ENCODE data around the gene WDR27. TPM values are rescaled to one million over a fixed set of nuclear protein-coding genes. Genes with fewer than 3 reads are reported as not detected.
"Not testable (repeated sequence)": the region's sequence is repeated elsewhere in the genome, so short reads cannot be mapped to it uniquely, and the experiment has no call there.

WDR27 gene
- total RNA-seq, 1 donor from 2014 or later, result 92.7 TPM

DNA sequence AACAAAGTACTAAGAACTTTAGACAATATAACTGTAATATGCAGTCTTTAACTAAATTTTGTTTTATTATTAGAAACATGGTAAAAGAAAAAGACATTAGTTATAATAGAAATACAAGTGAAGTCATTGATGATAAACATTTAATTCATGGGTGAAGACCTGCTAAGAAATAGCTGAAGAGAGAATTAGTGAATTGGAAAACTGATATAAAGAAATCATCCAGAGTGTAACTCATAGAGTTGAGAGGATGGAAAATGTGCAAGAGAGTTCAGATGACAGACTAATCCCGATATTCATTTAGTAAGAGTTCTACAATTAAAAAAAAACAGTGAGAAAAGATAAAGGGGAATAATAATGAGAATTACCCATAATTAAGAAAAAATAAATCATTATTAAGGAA is 227.5 kb downstream of the WDR27 start:
- no peak for DNase-seq (ENCODE audit: low spot score in 2 of 2)
- no peak for TF ChIP-seq CTCF (IDR thresholded peaks at IDR 0.05)
- intact Hi-C loops (cut with DNase I), result no loop called here
- H3K9me3 ChIP-seq, result peaks cover 7 to 20% of the 10 kb centered on the region in 2 donors
- H3K4me3 ChIP-seq, result no peak overlapping the region
- H3K27me3 ChIP-seq, result no peaks in the 10 kb centered on the region
- no peaks in the 10 kb centered on the region for H3K36me3 ChIP-seq
- no peak overlapping the region for H3K27ac ChIP-seq
- H3K4me1 ChIP-seq, result peaks cover 0 to 11% of the 10 kb centered on the region in 2 donors

DNA sequence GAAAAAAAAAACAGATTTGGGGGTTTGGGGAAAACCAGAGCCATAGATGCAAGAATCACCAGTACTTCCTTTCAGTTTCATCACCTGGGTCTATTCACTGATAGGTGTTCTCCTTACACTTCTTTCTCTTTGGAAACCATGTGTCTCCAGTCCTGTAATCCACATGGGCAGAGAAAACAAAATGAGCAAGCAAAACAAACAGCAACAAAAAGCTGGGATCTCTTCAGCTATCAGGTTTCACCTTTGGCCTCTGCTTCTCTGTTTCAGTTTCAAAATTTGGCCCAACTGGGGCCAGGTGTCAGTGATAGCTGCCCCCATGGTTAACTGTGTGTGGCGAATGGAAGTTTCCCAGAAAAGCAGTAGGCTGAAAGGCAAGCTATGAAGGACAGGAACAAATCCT is 228.2 kb downstream of the WDR27 start:
- no peak for TF ChIP-seq CTCF (IDR thresholded peaks at IDR 0.05)

GRCh38 chr6:169472786-169473416 is 228.9 kb downstream of the WDR27 start:
- H3K4me1 ChIP-seq, result peaks cover 0 to 11% of the 10 kb centered on the region in 2 donors
- no peaks in the 10 kb centered on the region for H3K36me3 ChIP-seq
- no peak for TF ChIP-seq CTCF (IDR thresholded peaks at IDR 0.05)
- H3K27me3 ChIP-seq, result no peaks in the 10 kb centered on the region
- H3K27ac ChIP-seq, result peak overlapping the region; percentile 67 to 73
- intact Hi-C loops (cut with DNase I), result no loop called here
- no peak for DNase-seq (ENCODE audit: low spot score in 2 of 2)
- H3K4me3 ChIP-seq, result peak overlapping the region; percentile 15 to 19
- peaks cover 7 to 22% of the 10 kb centered on the region in 2 donors for H3K9me3 ChIP-seq

More for the DNA sequence above, 228.2 kb downstream of the WDR27 start:
- Histone ChIP-seq H3K4me3 (no peak overlapping the region), H3K27me3 (no peaks in the 10 kb centered on the region), H3K9me3 (peaks cover 7 to 22% of the 10 kb centered on the region in 2 donors), H3K27ac (peak overlapping the region; percentile 67 to 73), H3K4me1 (peaks cover 0 to 11% of the 10 kb centered on the region in 2 donors), H3K36me3 (no peaks in the 10 kb centered on the region)
- intact Hi-C loops (cut with DNase I), result no loop called here
- DNase-seq (ENCODE audit: low spot score in 2 of 2), result no peak

GRCh38 chr6:169470790-169471189 is 231.0 kb downstream of the WDR27 start:
- H3K9me3 ChIP-seq, result peaks cover 7 to 22% of the 10 kb centered on the region in 2 donors
- H3K27me3 ChIP-seq, result no peaks in the 10 kb centered on the region
- DNase-seq (ENCODE audit: low spot score in 2 of 2), result no peak
- H3K36me3 ChIP-seq, result no peaks in the 10 kb centered on the region
- H3K4me3 ChIP-seq, result no peak overlapping the region
- no peak for TF ChIP-seq CTCF (IDR thresholded peaks at IDR 0.05)
- H3K27ac ChIP-seq, result no peak overlapping the region
- H3K4me1 ChIP-seq, result peaks cover 0 to 11% of the 10 kb centered on the region in 2 donors
- intact Hi-C loops (cut with DNase I), result no loop called here

GRCh38 chr6:169469028-169469427 is 232.8 kb downstream of the WDR27 start:
- Histone ChIP-seq H3K4me1 (peaks cover 0 to 11% of the 10 kb centered on the region in 2 donors), H3K36me3 (no peaks in the 10 kb centered on the region), H3K27ac (no peak overlapping the region), H3K27me3 (no peaks in the 10 kb centered on the region), H3K4me3 (no peak overlapping the region), H3K9me3 (peaks cover 3 to 5% of the 10 kb centered on the region in 2 donors)
- no peak for DNase-seq (ENCODE audit: low spot score in 2 of 2)
- TF ChIP-seq CTCF (IDR thresholded peaks at IDR 0.05), result no peak
- intact Hi-C loops (cut with DNase I), result no loop called here

- H3K27me3 ChIP-seq; DNase-seq (ENCODE audit: low spot score in 2 of 2); H3K4me3 ChIP-seq; H3K9me3 ChIP-seq; H3K4me1 ChIP-seq; H3K27ac ChIP-seq; H3K36me3 ChIP-seq; intact Hi-C loops (cut with DNase I): not testable (repeated sequence)
These were observed 234.1 kb downstream of the WDR27 start for GRCh38 chr6:169467755-169468154.

DNA sequence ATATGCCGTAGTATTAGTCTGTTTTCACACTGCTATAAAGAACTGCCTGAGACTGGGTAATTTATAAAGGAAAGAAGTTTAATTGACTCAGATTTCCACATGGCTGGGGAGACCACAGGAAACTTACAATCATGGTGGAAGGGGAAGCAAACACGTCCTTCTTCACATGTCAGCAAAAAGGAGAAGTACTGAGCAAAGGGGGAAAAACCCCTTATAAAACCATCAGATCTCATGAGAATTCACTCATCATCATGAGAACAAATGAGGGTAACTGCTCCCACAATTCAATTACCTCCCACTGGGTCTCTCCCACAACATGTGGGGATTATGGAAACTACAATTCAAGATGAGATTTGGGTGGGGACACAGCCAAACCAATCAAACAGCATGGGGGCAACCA is 235.6 kb downstream of the WDR27 start:
- H3K27me3 ChIP-seq; H3K27ac ChIP-seq; DNase-seq (ENCODE audit: low spot score in 2 of 2); H3K36me3 ChIP-seq; H3K4me1 ChIP-seq; intact Hi-C loops (cut with DNase I); H3K9me3 ChIP-seq; H3K4me3 ChIP-seq: not testable (repeated sequence)
